Heart left ventricle (tissue), 16 donors: Measurements from ENCODE around the gene TACSTD2. TPM values are rescaled to one million over a fixed set of nuclear protein-coding genes. Genes with fewer than 3 reads are reported as not detected.
A peak's percentile ranks its signal among the peaks of the same experiment; 100 is the strongest.

Experiments used
- ATAC-seq, 4 donors: fragments of 200-7000 bp; cut with Tn5 transposase; one replicate each; pipeline ENCODE4 v1.9.1; 2020 to 2022; ENCODE audit warnings: moderate library complexity in 4 of 4, mild to moderate bottlenecking in 3 of 4, moderate number of reproducible peaks in 1 of 4
- DNase-seq, 5 donors: peaks; one replicate each; pipeline ENCODE4 v3.0.0-alpha.2; 2020
- H3K27ac ChIP-seq, 12 donors: fragments of 200-600 bp; sonication (generic) in 4 of 12; one replicate each; pipeline versions ENCODE4 v1.5.0 to v1.8.0; 2016 to 2022; ENCODE audit warnings: mild to moderate bottlenecking in 2 of 12
- H3K27me3 ChIP-seq, 9 donors: fragments of 200-600 bp; sonication (generic) in 2 of 9; one replicate each; pipeline versions ENCODE4 v1.5.1 to v1.8.0; 2016 to 2022; ENCODE audit warnings: mild to moderate bottlenecking in 3 of 9
- H3K36me3 ChIP-seq, 9 donors: fragments of 200-600 bp; sonication (generic) in 2 of 9; one replicate each; pipeline versions ENCODE4 v1.5.0 to v1.8.0; 2018 to 2022; ENCODE audit warnings: mild to moderate bottlenecking in 2 of 9
- H3K4me1 ChIP-seq, 12 donors: fragments of 200-600 bp; sonication (generic) in 4 of 12; one replicate each; pipeline versions ENCODE4 v1.5.0 to v1.8.0; 2016 to 2022; ENCODE audit warnings: mild to moderate bottlenecking in 3 of 12
- H3K4me3 ChIP-seq, 12 donors: fragments of 200-600 bp; sonication (generic) in 4 of 12; one replicate each; pipeline versions ENCODE4 v1.5.0 to v1.8.0; 2017 to 2022; ENCODE audit warnings: mild to moderate bottlenecking in 9 of 12, moderate library complexity in 4 of 12
- H3K9me3 ChIP-seq, 12 donors: fragments of 200-600 bp; sonication (generic) in 4 of 12; one replicate each; pipeline versions ENCODE4 v1.5.0 to v1.8.0; 2016 to 2022; ENCODE audit warnings: mild to moderate bottlenecking in 1 of 12
- POLR2A ChIP-seq, 2 donors: fragments of 450-650 bp; IDR thresholded peaks; one replicate each; pipeline ENCODE4 v1.6.1; 2017; ENCODE audit warnings: antibody characterized with exemption in 2 of 2, mild to moderate bottlenecking in 2 of 2, moderate library complexity in 2 of 2
- WGBS, 4 donors: extraction: QIAGEN DNeasy Blood & Tissue Kit in 2 of 4; methylation state at CpG; one replicate each; pipeline versions ENCODE4 v1.1.5 to v1.1.7; 2013 to 2018; 5-methylcytosine and 5-hydroxymethylcytosine counted together
- intact Hi-C, 10 donors: fragments of 100-400 bp; cut with DNase I; formaldehyde crosslinking; loops; one replicate each; pipeline versions ENCODE4 v1.11.1 to v1.14.2; 2022
- polyA plus RNA-seq, 2 donors: library from polyadenylated mRNA; stranded (reverse); fragments of 200-250 nt; gene quantifications; one replicate each; pipeline ENCODE4 v1.2.3, GENCODE V29; 2013
- total RNA-seq, 9 donors: library from RNA; depleted of rRNA in 2 of 9; stranded (reverse); fragments of >200 nt in 2 of 9; fragmentation: NEBNext Ultra II Directional in 3 of 9; extraction: Animal tissue kit (Norgen Biotek cat#: 25700) in 3 of 9; gene quantifications; one replicate each; pipeline versions ENCODE4 v1.1.0 to v1.2.4, GENCODE V29; 2016 to 2023
- TF ChIP-seq, protein P1 (sequence below), 12 donors: fragments of 200-600 bp; sonication (generic) in 4 of 12; IDR thresholded peaks; one replicate each; pipeline versions ENCODE4 v1.5.0 to v1.8.0; 2018 to 2022; ENCODE audit warnings: antibody characterized with exemption in 12 of 12, mild to moderate bottlenecking in 5 of 12
- donor health status: ischemic (EF 13 %, LVEDD 7.1; RV severe dilation, severe dysfunction).
- donor health status: healthy with polysubstance abuse.
- donor health status: DM: no; HTN: yes; CAD: no.
- donor health status: DM: no; HTN: no; CAD: no.
- donor health status: ischemic (EF 25% LVEDD 6.9; RV normal size, moderate dysfunction).
- donor health status: ischemic (EF 25% LVEDD 5.7; RV mildly dilated, moderate dysfunction).
- donor health status: healthy.
- donor health status: DM: yes; HTN: yes; CAD: no.
- donor health status: ischemic (EF 35%, LVEDD 5.7; RV mildly dilated, moderate dysfunction).
- donor health status: nonischemic (EF 11% LVEDD 7.7; RV severe dilation, severe dysfunction).
- donor health status: DM: yes; HTN: yes; CAD: no.
- donor health status: PGD.
- donor health status: ischemic (EF 29% LVEDD 5.4; RV normal size, mild dysfunction).
- donor health status: nonischemic (EF 23%, LVEDD 6.1; RV moderate dilation, normal function).

TACSTD2 gene
- total and polyA plus RNA-seq, 11 donors = 0.11 to 0.75 (median 0.15) TPM; not detected in 4

DNA sequence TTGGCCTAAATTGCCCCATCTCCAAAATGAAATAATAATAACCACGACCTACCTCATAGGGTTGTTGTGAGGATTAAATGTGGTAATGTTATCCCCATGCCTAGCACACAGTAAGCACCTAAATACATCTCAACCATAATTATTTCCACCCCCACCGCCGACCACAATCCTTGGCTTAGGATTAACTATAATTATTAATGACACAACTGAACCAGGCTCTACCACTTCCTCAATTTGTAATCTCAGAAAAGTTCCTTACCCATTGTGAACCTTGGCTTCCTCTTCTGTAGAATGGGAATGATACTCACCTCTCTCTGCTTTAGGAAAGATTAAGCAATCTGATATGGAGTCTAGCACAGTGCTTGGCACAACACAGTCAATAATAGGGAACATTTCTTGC lies 44.3 kb upstream of the TACSTD2 start:
- no peak overlapping the region for H3K4me3 ChIP-seq
- no peak for ATAC-seq
- no peak for TF ChIP-seq POLR2A (IDR thresholded peaks at IDR 0.05)
- TF ChIP-seq, protein P1, sequence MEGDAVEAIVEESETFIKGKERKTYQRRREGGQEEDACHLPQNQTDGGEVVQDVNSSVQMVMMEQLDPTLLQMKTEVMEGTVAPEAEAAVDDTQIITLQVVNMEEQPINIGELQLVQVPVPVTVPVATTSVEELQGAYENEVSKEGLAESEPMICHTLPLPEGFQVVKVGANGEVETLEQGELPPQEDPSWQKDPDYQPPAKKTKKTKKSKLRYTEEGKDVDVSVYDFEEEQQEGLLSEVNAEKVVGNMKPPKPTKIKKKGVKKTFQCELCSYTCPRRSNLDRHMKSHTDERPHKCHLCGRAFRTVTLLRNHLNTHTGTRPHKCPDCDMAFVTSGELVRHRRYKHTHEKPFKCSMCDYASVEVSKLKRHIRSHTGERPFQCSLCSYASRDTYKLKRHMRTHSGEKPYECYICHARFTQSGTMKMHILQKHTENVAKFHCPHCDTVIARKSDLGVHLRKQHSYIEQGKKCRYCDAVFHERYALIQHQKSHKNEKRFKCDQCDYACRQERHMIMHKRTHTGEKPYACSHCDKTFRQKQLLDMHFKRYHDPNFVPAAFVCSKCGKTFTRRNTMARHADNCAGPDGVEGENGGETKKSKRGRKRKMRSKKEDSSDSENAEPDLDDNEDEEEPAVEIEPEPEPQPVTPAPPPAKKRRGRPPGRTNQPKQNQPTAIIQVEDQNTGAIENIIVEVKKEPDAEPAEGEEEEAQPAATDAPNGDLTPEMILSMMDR (IDR thresholded peaks at IDR 0.05) = no peak

DNA sequence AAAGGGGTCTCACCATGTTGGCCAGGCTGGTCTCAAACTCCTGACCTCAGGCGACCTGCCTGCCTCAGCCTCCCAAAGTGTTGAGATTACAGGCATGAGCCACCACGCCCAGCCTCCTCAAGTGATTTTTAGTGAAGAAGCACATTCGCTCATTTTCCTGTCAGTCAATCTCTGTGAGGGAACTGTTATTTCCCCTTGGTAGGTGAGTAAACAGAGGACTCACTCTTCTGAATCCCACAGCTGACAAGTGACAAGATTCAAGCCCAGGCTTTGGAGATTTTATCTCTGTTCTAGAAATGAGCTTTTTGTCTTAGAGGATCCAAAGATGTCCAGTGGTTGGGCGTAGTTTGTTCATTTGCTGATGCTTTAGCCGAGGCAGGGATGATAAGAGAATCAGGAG lies 43.9 kb upstream of the TACSTD2 start:
- WGBS, 4 donors = 83 to 89% (median 85%) methylated on average over 5 of the region's 5 CpGs
- Histone ChIP-seq H3K27me3 (no peaks in the 10 kb centered on the region), H3K9me3 (no peaks in the 10 kb centered on the region), H3K27ac (no peak overlapping the region), H3K4me1 (peaks cover 0 to 26% (median 6%) of the 10 kb centered on the region in 12 donors), H3K36me3 (no peaks in the 10 kb centered on the region), H3K4me3 (no peak overlapping the region)
- TF ChIP-seq, protein P1 (IDR thresholded peaks at IDR 0.05) = no peak
- TF ChIP-seq POLR2A (IDR thresholded peaks at IDR 0.05) = no peak
- DNase-seq (no peak), ATAC-seq (no peak)
- intact Hi-C loops = no loop called here

More for the DNA sequence above, 44.3 kb upstream of the TACSTD2 start:
- Histone ChIP-seq H3K4me1 (peaks cover 0 to 26% (median 6%) of the 10 kb centered on the region in 12 donors), H3K27ac (no peak overlapping the region), H3K36me3 (no peaks in the 10 kb centered on the region), H3K27me3 (no peaks in the 10 kb centered on the region), H3K9me3 (no peaks in the 10 kb centered on the region)
- no peak for DNase-seq
- 77 to 87% (median 83%) methylated on average over 3 of the region's 3 CpGs for WGBS, 4 donors
- intact Hi-C loops = no loop called here

DNA sequence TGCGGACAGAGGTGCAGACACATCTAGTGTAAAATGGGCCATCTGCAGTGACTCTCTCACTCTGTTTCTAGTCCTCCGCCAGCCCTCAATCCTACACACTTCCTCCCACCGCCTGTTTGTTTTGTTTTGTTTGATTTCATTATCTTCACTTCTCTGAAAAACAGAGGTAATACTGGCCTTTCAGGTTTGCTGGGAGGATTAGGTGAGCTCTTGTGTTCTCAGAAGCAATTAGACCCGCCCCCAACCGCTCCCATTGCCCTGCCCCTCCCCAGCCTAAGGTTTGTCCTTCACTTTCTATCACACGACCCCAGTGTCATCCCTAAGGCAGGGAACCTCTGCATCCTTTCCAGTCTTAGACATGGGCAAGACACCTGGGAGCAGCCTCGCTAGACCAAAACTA lies 43.2 kb upstream of the TACSTD2 start:
- H3K4me1 ChIP-seq = peaks cover 0 to 26% (median 6%) of the 10 kb centered on the region in 12 donors
- H3K27me3 ChIP-seq = no peaks in the 10 kb centered on the region
- no peaks in the 10 kb centered on the region for H3K36me3 ChIP-seq
- WGBS, 4 donors = 78 to 87% (median 82%) methylated on average over 7 of the region's 7 CpGs
- no peak for DNase-seq
- H3K9me3 ChIP-seq = no peaks in the 10 kb centered on the region
- ATAC-seq = no peak
- H3K27ac ChIP-seq = no peak overlapping the region
- no peak overlapping the region for H3K4me3 ChIP-seq
- intact Hi-C loops = no loop called here
- TF ChIP-seq, protein P1 (IDR thresholded peaks at IDR 0.05) = no peak
- no peak for TF ChIP-seq POLR2A (IDR thresholded peaks at IDR 0.05)

DNA sequence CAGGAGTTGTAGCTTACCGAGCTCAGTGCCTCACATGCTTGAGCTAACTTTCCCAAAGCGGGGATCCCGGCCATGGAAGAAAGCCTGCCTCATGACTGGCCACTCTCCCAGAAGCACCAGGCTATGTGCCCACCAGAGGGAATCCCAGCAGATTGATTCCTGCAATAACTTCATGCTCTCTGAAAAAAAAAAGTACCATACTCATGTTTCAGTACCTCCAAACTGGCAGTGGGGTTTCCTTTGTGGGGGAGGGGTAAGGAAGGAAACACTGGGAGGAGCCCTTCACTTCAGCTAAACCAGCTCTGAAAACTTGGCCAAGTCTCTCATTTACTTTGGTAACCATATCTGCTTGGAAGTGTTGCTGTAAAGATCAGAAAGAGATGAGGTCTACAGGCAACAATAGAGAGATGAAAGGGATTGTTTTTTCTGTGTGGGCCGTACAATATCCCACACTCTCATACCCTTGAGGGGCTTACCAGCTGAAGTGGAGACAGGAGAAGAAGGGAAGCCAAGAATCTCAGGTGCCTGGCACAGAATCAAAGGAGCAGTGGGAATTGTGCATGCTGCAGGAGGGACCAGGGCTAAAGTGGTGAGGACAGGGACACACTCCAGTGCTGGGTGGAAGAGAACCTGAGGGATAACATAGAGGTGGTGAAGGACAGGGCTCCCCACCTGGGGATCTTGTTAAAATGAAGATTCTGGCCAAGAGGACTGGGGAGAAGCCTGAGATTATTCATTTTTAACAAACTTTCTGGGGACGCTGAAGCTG lies 42.4 kb upstream of the TACSTD2 start:
- 54 to 77% (median 70%) methylated on average over 5 of the region's 5 CpGs for WGBS, 4 donors
- DNase-seq (no peak), ATAC-seq (peak in 2 of 4 donors; percentile 36 to 41)
- Histone ChIP-seq H3K9me3 (no peaks in the 10 kb centered on the region), H3K4me3 (no peak overlapping the region), H3K36me3 (no peaks in the 10 kb centered on the region), H3K4me1 (peaks cover 0 to 26% (median 6%) of the 10 kb centered on the region in 12 donors), H3K27me3 (no peaks in the 10 kb centered on the region), H3K27ac (peak overlapping the region in 1 of 12 donors; percentile 6)
- intact Hi-C loops = no loop called here
- TF ChIP-seq, protein P1 (IDR thresholded peaks at IDR 0.05) = no peak
- TF ChIP-seq POLR2A (IDR thresholded peaks at IDR 0.05) = no peak
